OCI-LY3 (cell line): ENCODE data around the gene DCTD.

ENCODE experiments used
- H2AFZ ChIP-seq: fragments of 200-600, 300-600 bp; shearing (Covaris generic); 2 replicates; pipeline ENCODE4 v1.6.0; 2014; ENCODE audit warnings: antibody characterized with exemption, low read depth, low read length
- H3K27ac ChIP-seq: fragments of 200-600, 300-600 bp; sonication (generic); 2 replicates; pipeline ENCODE4 v1.5.1; 2014; ENCODE audit warnings: mild to moderate bottlenecking, low read length, moderate library complexity, mixed read lengths
- H3K27me3 ChIP-seq: fragments of 200-600, 300-600 bp; sonication (generic); 2 replicates; pipeline ENCODE4 v1.6.1; 2014; ENCODE audit warnings: low read depth, low read length, mixed read lengths
- H3K36me3 ChIP-seq: fragments of 200-600, 300-600 bp; sonication (generic); replicated peaks from 2 replicates; pipeline ENCODE3; 2014; ENCODE audit warnings: low read depth, low read length, mixed read lengths
- H3K4me1 ChIP-seq: fragments of 300-600, 200-600 bp; sonication (generic); 2 replicates; pipeline ENCODE4 v1.6.1; 2014; ENCODE audit warnings: low read length, mixed read lengths
- H3K4me2 ChIP-seq: fragments of 200-600, 300-600 bp; sonication (generic); 2 replicates; pipeline ENCODE4 v1.6.1; 2014; ENCODE audit warnings: low read length, mixed read lengths
- H3K4me3 ChIP-seq: fragments of 300-600, 200-600 bp; sonication (generic); 2 replicates; pipeline ENCODE4 v1.5.1; 2014; ENCODE audit warnings: antibody characterized with exemption, mild to moderate bottlenecking, low read length, moderate library complexity
- H3K79me2 ChIP-seq: fragments of 300-600, 200-600 bp; shearing (Covaris generic); 2 replicates; pipeline ENCODE4 v1.6.1; 2014; ENCODE audit warnings: mild to moderate bottlenecking, low read length, mixed read lengths
- H3K9ac ChIP-seq: fragments of 300-600, 200-600 bp; shearing (Covaris generic); 2 replicates; pipeline ENCODE4 v1.6.0; 2014; ENCODE audit warnings: mild to moderate bottlenecking, low read length, moderate library complexity
- H3K9me3 ChIP-seq: fragments of 200-600, 300-600 bp; shearing (Covaris generic); 2 replicates; pipeline ENCODE4 v1.6.1; 2014; ENCODE audit warnings: low read length, mixed read lengths; ENCODE audit not compliant: insufficient read depth
- H4K20me1 ChIP-seq: fragments of 200-600, 300-600 bp; sonication (generic); 2 replicates; pipeline ENCODE4 v1.6.1; 2016; ENCODE audit warnings: low read length, mixed read lengths; ENCODE audit not compliant: insufficient read depth
- EZH2phosphoT487 ChIP-seq: fragments of 200-600 bp; shearing (Covaris generic); IDR thresholded peaks from 2 replicates; pipeline ENCODE4 v1.6.1; 2018; ENCODE audit warnings: antibody characterized with exemption, mixed run types, low read depth
- TF ChIP-seq, protein P1 (sequence below): fragments of 200-600, 300-600 bp; sonication (generic); IDR thresholded peaks from 2 replicates; pipeline ENCODE4 v1.5.1; 2014; ENCODE audit warnings: antibody characterized with exemption, low read length, low read depth

The DCTD gene

DNA sequence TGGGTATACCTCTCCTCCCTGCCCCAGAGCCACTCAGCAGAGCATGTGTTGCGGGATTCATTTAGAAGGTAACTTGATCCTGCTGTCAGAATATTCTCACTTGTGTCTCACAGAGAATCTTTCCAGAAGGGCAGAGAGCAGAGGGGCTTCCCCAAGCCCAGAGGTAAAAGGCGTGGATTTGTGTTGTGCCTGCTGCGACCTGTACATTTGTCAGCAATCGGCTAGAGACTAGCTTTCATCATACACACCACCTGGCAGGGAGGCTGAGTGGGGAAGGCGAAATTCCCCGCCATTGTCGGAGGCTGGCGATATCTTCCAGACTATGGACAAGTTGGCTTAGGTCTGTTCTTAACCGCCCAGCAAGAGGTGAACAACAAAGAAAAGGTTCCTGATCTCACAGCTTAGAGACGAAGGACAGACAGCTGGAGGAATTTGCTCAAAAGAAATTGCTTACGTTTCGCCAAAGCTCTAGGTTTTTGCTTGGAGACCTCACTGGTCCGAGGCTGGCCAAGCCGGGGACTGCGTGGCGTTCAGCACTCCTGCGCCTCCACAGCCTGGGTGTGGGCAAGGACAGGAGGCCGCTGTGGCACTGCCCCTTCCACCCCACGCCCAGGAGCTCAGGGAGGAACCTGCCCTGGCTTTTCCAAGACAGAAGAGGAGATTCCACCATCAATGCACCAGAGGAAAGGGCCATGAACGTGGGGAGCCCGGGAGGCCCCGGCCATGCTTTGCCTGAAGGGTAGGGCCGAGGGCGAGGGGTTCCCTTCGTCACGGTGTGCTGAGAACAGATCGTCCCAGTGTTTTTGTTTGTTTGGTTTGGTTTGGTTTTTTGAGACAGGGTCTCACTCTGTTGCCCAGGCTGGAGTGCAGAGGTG, 69.4 kb downstream of the DCTD start:
- H4K20me1 ChIP-seq, result no peaks in the 10 kb centered on the region
- no peaks in the 10 kb centered on the region for H3K79me2 ChIP-seq
- H3K36me3 ChIP-seq, result no peaks in the 10 kb centered on the region
- no peaks in the 10 kb centered on the region for H3K27me3 ChIP-seq
- no peak overlapping the region for H2AFZ ChIP-seq
- H3K4me1 ChIP-seq, result no peaks in the 10 kb centered on the region
- no peak overlapping the region for H3K27ac ChIP-seq
- H3K4me2 ChIP-seq, result no peak overlapping the region
- no peak overlapping the region for H3K9ac ChIP-seq
- no peak for TF ChIP-seq EZH2phosphoT487
- TF ChIP-seq, protein P1, sequence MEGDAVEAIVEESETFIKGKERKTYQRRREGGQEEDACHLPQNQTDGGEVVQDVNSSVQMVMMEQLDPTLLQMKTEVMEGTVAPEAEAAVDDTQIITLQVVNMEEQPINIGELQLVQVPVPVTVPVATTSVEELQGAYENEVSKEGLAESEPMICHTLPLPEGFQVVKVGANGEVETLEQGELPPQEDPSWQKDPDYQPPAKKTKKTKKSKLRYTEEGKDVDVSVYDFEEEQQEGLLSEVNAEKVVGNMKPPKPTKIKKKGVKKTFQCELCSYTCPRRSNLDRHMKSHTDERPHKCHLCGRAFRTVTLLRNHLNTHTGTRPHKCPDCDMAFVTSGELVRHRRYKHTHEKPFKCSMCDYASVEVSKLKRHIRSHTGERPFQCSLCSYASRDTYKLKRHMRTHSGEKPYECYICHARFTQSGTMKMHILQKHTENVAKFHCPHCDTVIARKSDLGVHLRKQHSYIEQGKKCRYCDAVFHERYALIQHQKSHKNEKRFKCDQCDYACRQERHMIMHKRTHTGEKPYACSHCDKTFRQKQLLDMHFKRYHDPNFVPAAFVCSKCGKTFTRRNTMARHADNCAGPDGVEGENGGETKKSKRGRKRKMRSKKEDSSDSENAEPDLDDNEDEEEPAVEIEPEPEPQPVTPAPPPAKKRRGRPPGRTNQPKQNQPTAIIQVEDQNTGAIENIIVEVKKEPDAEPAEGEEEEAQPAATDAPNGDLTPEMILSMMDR, result no peak
- no peaks in the 10 kb centered on the region for H3K9me3 ChIP-seq
- no peak overlapping the region for H3K4me3 ChIP-seq

DNA sequence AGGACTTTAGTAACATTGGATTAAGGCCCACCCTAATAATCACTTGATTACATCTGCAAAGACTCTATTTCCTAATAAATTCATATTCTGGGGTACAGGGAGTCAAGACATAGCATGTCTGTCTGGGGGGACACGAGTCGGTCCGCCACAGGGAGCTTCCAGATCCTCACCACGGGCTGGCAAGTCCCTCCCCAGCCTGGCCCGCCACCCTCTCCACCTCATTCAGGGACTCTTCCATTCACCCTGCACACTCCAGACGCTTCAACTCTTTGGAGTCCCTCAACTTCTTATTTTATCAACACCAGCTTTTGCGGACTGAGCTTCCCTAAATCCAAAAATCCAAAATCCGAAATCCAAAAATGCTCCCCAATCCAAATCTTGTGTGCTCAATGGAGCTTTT, 71.2 kb downstream of the DCTD start:
- Histone ChIP-seq H3K4me2 (no peak overlapping the region), H3K27me3 (no peaks in the 10 kb centered on the region), H3K79me2 (no peaks in the 10 kb centered on the region), H2AFZ (no peak overlapping the region), H3K4me1 (no peaks in the 10 kb centered on the region), H3K4me3 (no peak overlapping the region), H4K20me1 (no peaks in the 10 kb centered on the region), H3K36me3 (no peaks in the 10 kb centered on the region), H3K9ac (no peak overlapping the region), H3K27ac (no peak overlapping the region), H3K9me3 (no peaks in the 10 kb centered on the region)
- TF ChIP-seq, protein P1, result no peak
- no peak for TF ChIP-seq EZH2phosphoT487

DNA sequence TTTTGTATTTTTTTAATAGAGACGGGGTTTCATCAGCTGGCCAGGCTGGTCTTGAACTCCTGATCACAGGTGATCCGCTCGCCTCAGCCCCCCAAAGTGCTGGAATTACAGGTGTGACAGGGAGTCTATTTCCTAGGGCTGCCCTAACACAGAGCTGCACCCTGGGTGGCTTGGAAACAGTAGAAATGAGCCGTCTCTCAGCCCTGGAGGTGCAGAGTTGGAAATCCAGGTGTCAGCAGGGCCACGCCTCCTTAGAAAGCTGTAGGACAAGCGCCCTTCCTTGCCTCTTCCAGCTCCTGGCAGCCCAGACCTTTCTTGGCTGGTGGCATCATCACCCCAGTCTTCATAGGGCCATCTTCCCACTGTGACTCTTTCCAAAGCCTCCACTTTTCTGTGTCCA, 71.6 kb downstream of the DCTD start:
- H3K79me2 ChIP-seq, result no peaks in the 10 kb centered on the region
- no peak overlapping the region for H3K4me2 ChIP-seq
- H4K20me1 ChIP-seq, result no peaks in the 10 kb centered on the region
- no peaks in the 10 kb centered on the region for H3K4me1 ChIP-seq
- no peaks in the 10 kb centered on the region for H3K36me3 ChIP-seq
- no peaks in the 10 kb centered on the region for H3K27me3 ChIP-seq
- TF ChIP-seq, protein P1, result no peak
- no peak for TF ChIP-seq EZH2phosphoT487
- no peak overlapping the region for H3K4me3 ChIP-seq
- H2AFZ ChIP-seq, result no peak overlapping the region
- no peaks in the 10 kb centered on the region for H3K9me3 ChIP-seq
- H3K27ac ChIP-seq, result no peak overlapping the region
- no peak overlapping the region for H3K9ac ChIP-seq

DNA sequence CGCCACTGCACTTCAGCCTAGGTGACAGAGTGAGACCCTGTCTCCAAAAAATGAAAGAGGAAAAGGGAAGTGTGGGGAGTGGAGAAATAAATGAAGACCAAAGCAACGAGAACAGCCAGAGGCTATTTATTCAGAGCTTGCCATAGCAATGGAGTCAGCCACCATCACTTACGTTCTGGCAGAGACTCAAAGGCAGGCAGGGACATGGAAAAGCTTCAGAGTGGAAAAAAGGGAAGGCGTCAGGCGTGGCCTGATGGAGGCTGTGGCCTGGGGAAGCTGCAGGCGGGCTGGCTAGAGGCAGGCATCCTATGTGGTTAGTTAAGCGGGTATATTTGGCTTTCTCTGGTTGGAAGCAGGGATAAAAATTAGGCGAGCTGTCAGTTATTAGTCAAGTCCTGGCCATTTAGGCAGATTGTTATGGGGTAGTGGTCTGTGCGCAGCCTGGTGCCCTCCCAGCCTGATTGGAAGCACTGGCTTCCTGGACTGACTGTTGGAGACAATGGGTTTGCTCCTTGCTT, 73.3 kb downstream of the DCTD start:
- Histone ChIP-seq H3K79me2 (no peaks in the 10 kb centered on the region), H3K4me3 (no peak overlapping the region), H3K9me3 (no peaks in the 10 kb centered on the region), H3K27ac (no peak overlapping the region), H3K27me3 (no peaks in the 10 kb centered on the region), H2AFZ (no peak overlapping the region), H3K9ac (no peak overlapping the region), H4K20me1 (no peaks in the 10 kb centered on the region), H3K4me1 (no peaks in the 10 kb centered on the region), H3K36me3 (no peaks in the 10 kb centered on the region), H3K4me2 (no peak overlapping the region)
- TF ChIP-seq, protein P1, result no peak
- TF ChIP-seq EZH2phosphoT487, result no peak
